Activated B cell treated with CpG ODN at 0.5 μM for 24 hours (primary cell): ENCODE data around the gene USP49. TPM values are rescaled to one million over a fixed set of nuclear protein-coding genes. Genes with fewer than 3 reads are reported as not detected.

Source experiments
- ATAC-seq: fragments of 200-7000 bp; cut with Tn5 transposase; one replicate; pipeline ENCODE4 v1.10.0; 2021; ENCODE audit warnings: low read depth, mild to moderate bottlenecking, moderate library complexity
- CTCF ChIA-PET: fragments of 350-600 bp; sonication (Branson Sonifier 250); formaldehyde crosslinking; loops from one replicate; lab custom pipeline; 2021; ENCODE audit warnings: antibody characterized with exemption; lab: Charles Lee
- POLR2A ChIA-PET: fragments of 350-600 bp; sonication (Branson Sonifier 250); formaldehyde crosslinking; loops from one replicate; lab custom pipeline; 2021; ENCODE audit warnings: antibody characterized with exemption; lab: Charles Lee
- DNase-seq: peaks from one replicate; pipeline ENCODE4 v3.0.0; 2022
- H3K27ac Mint-ChIP-seq: one replicate; pipeline ENCODE4 v1.8.0; 2020; ENCODE audit warnings: mixed read lengths
- H3K27me3 Mint-ChIP-seq: one replicate; pipeline ENCODE4 v1.8.0; 2021; ENCODE audit warnings: mixed read lengths
- H3K36me3 Mint-ChIP-seq: one replicate; pipeline ENCODE4 v1.8.0; 2021; ENCODE audit warnings: low read depth, mixed read lengths
- H3K4me1 Mint-ChIP-seq: one replicate; pipeline ENCODE4 v1.8.0; 2021; ENCODE audit warnings: mixed read lengths
- H3K4me3 Mint-ChIP-seq: one replicate; pipeline ENCODE4 v1.8.0; 2020; ENCODE audit warnings: mild to moderate bottlenecking, mixed read lengths
- H3K9me3 Mint-ChIP-seq: one replicate; pipeline ENCODE4 v1.8.0; 2020; ENCODE audit warnings: mixed read lengths
- CTCF ChIP-seq: fragments of 200-600 bp; IDR thresholded peaks from one replicate; pipeline ENCODE4 v1.8.0; 2022; ENCODE audit warnings: antibody characterized with exemption, mild to moderate bottlenecking
- intact Hi-C: fragments of 100-400 bp; cut with micrococcal nuclease; formaldehyde crosslinking; loops from one replicate; pipeline ENCODE4 v1.15.1; 2024
- total RNA-seq: library from RNA; stranded (reverse); gene quantifications from 2 replicates; pipeline ENCODE4 v1.2.3, GENCODE V29; 2022

USP49 gene
- total RNA-seq, 1 donor from 2014 or later = 7.7 TPM

GRCh38 chr6:41920921-41921711, 25.9 kb upstream of the USP49 start, which contains the start of the genes BYSL and MED20:
BYSL (plus strand) TSS chr6:41921499; CDS start chr6:41921563, 64 bp downstream.
MED20 (minus strand) TSS chr6:41921139; CDS start chr6:41921018, 121 bp downstream.
- peak within 1 kb of the TSS; percentile 98 for H3K4me3 Mint-ChIP-seq
- intact Hi-C loops = loop anchor here (1.0 to 10.0 kb wide), 9 partner anchors 15 to 644 kb away; partner anchors contain the start of genes CCND3, MRPS10, TAF8 and TOMM6
- no peaks in the 10 kb centered on the region for H3K9me3 Mint-ChIP-seq
- H3K27ac Mint-ChIP-seq = peak within 1 kb of the TSS; percentile 98
- ChIA-PET CTCF (interaction anchor here (0.6 to 3.4 kb wide), 21 partner anchors 9 to 296 kb away, joined by 3 to 43 read pairs (median 5); partner anchors contain the start of genes CCND3, MRPS10, TAF8 and TOMM6), POLR2A (interaction anchor here (0.6 to 3.4 kb wide), 29 partner anchors 9 to 1681 kb away, joined by 3 to 48 read pairs (median 6); partner anchors contain the start of genes CCND3, TAF8, TOMM6 and USP49)
- ATAC-seq (peak; percentile 91), DNase-seq (peak; percentile 95)
- peak; percentile 24 for TF ChIP-seq CTCF
- H3K27me3 Mint-ChIP-seq = no peaks in the 10 kb centered on the region
- peaks cover 53% of the 10 kb centered on the region for H3K36me3 Mint-ChIP-seq
- peaks cover 49% of the 10 kb centered on the region for H3K4me1 Mint-ChIP-seq

GRCh38 chr6:41917528-41917927, 22.4 kb upstream of the USP49 start:
- intact Hi-C loops = no loop called here
- no peak for TF ChIP-seq CTCF
- no peak for ATAC-seq
- DNase-seq = no peak
- POLR2A ChIA-PET = no interaction called here
- Mint-ChIP-seq H3K9me3 (no peaks in the 10 kb centered on the region), H3K4me1 (peaks cover 30% of the 10 kb centered on the region), H3K4me3 (no peak overlapping the region), H3K27me3 (no peaks in the 10 kb centered on the region), H3K27ac (no peak overlapping the region), H3K36me3 (peaks cover 58% of the 10 kb centered on the region)
- CTCF ChIA-PET = no interaction called here

GRCh38 chr6:41914869-41915530, 19.8 kb upstream of the USP49 start:
- ATAC-seq (no peak), DNase-seq (no peak)
- Mint-ChIP-seq H3K36me3 (peaks cover 53% of the 10 kb centered on the region), H3K4me1 (peaks cover 10% of the 10 kb centered on the region), H3K4me3 (no peak overlapping the region), H3K9me3 (no peaks in the 10 kb centered on the region), H3K27me3 (no peaks in the 10 kb centered on the region), H3K27ac (no peak overlapping the region)
- intact Hi-C loops = no loop called here
- ChIA-PET POLR2A (interaction anchor here (1.1 kb wide), 1 partner anchor 127 kb away, joined by 5 read pairs; the partner anchor contains the start of gene TOMM6), CTCF (interaction anchor here (0.7 kb wide), 1 partner anchor 296 kb away, joined by 5 read pairs; no protein-coding TSS in a partner anchor)
- TF ChIP-seq CTCF = no peak

- H3K36me3 Mint-ChIP-seq = peaks cover 57% of the 10 kb centered on the region
- no peak for TF ChIP-seq CTCF
- intact Hi-C loops = no loop called here
- H3K4me1 Mint-ChIP-seq = peaks cover 6% of the 10 kb centered on the region
- CTCF ChIA-PET = interaction anchor here (0.7 to 1.7 kb wide), 2 partner anchors 131 to 297 kb away, joined by 4 to 5 read pairs; no protein-coding TSS in a partner anchor
- no peak overlapping the region for H3K27ac Mint-ChIP-seq
- ATAC-seq (no peak), DNase-seq (no peak)
- no peak overlapping the region for H3K4me3 Mint-ChIP-seq
- H3K9me3 Mint-ChIP-seq = no peaks in the 10 kb centered on the region
- no peaks in the 10 kb centered on the region for H3K27me3 Mint-ChIP-seq
- POLR2A ChIA-PET = no interaction called here
Observed at GRCh38 chr6:41914343-41914742, 19.2 kb upstream of the USP49 start.

GRCh38 chr6:41909727-41910126, 14.6 kb upstream of the USP49 start:
- DNase-seq (no peak), ATAC-seq (no peak)
- Mint-ChIP-seq H3K27me3 (no peaks in the 10 kb centered on the region), H3K4me1 (peaks cover 2% of the 10 kb centered on the region), H3K4me3 (no peak overlapping the region), H3K36me3 (peaks cover 80% of the 10 kb centered on the region), H3K9me3 (no peaks in the 10 kb centered on the region), H3K27ac (no peak overlapping the region)
- intact Hi-C loops = no loop called here
- POLR2A ChIA-PET = no interaction called here
- CTCF ChIA-PET = no interaction called here
- TF ChIP-seq CTCF = no peak
